C4-2B (cell line): ENCODE results near the gene RBM47.

Experiments used
- CTCF ChIP-seq: fragments of 450-650 bp; conservative IDR thresholded peaks from 2 replicates; pipeline ENCODE4 v1.5.1; 2017; ENCODE audit warnings: mild to moderate bottlenecking
- ZFX ChIP-seq: fragments of 450-650 bp; IDR thresholded peaks from 2 replicates; pipeline ENCODE4 v1.6.1; 2017

- TF ChIP-seq CTCF = no peak
- TF ChIP-seq ZFX = no peak
These were observed 197.2 kb downstream of the RBM47 start for GRCh38 chr4:40432504-40432903.
